HepG2 (cell line): Measurements from ENCODE around the gene MAP2K3. TPM values are rescaled to one million over a fixed set of nuclear protein-coding genes. Genes with fewer than 3 reads are reported as not detected.

Experiments
- ATAC-seq: fragments of 200-7000 bp; cut with Tn5 transposase; 3 replicates; pipeline ENCODE4 v1.9.1; 2020; ENCODE audit warnings: mild to moderate bottlenecking, moderate library complexity
- BruUV-seq: library from RNA; stranded (reverse); fragments of 400-500 nt; replicated peaks from 2 replicates; lab custom pipeline; 2021; lab: Mats Ljungman, UMichigan
- CTCF ChIA-PET: fragments of 300-600 bp; formaldehyde crosslinking; extraction: SDS; loops from one replicate; lab custom pipeline; 2021; ENCODE audit warnings: low total read pairs, inconsistent platforms, low intra/inter-chr PET ratio; lab: Yijun Ruan, JAX
- POLR2A ChIA-PET: fragments of 350-600 bp; sonication (Branson Sonifier 250); formaldehyde crosslinking; loops from one replicate; lab custom pipeline; 2020; ENCODE audit warnings: antibody characterized with exemption, inconsistent platforms; lab: Yijun Ruan, JAX
- DNase-seq: peaks from one replicate; pipeline ENCODE4 v3.0.0-alpha.2; 2015; ENCODE audit warnings: low spot score
- FAIRE-seq: peaks from 3 replicates; lab custom pipeline; 2011; peaks lifted over from hg19 to GRCh38; lab: Jason Lieb, UNC
- H2AFZ ChIP-seq: one replicate; pipeline ENCODE4 v1.6.1; 2011; ENCODE audit warnings: low read length, inconsistent platforms
- H3K27ac ChIP-seq: fragments of 300-600 bp; 3 replicates; pipeline ENCODE4 v1.8.0; 2011; ENCODE audit warnings: mixed run types, mild to moderate bottlenecking, mixed read lengths, low read length, inconsistent platforms; ENCODE audit not compliant: insufficient read depth; ENCODE audit errors: extremely low read length
- H3K27me3 ChIP-seq, 2 experiments: fragments of 200-600 bp in 1 of 2; 2 replicates in 1 of 2; 3 replicates in 1 of 2; pipeline versions ENCODE4 v1.6.0 to v1.8.0; 2011; ENCODE audit warnings: low read length in 2 of 2, mild to moderate bottlenecking in 2 of 2, moderate library complexity in 2 of 2, inconsistent platforms in 1 of 2; ENCODE audit not compliant: insufficient read depth in 2 of 2, control insufficient read depth in 1 of 2
- H3K36me3 ChIP-seq, 2 experiments: fragments of 200-600 bp in 1 of 2; replicated peaks in 1 of 2; 2 replicates in 1 of 2; 3 replicates in 1 of 2; pipeline versions ENCODE4 v1.5.1 to v1.8.0; 2011; ENCODE audit warnings: low read length in 2 of 2, inconsistent platforms in 1 of 2; ENCODE audit not compliant: insufficient read depth in 2 of 2, control insufficient read depth in 1 of 2
- H3K4me1 ChIP-seq: 2 replicates; pipeline ENCODE4 v1.5.1; 2012; ENCODE audit warnings: low read length, inconsistent platforms; ENCODE audit not compliant: insufficient read depth
- H3K4me2 ChIP-seq: 2 replicates; pipeline ENCODE4 v1.6.0; 2011; ENCODE audit warnings: low read depth, low read length, inconsistent platforms
- H3K4me3 ChIP-seq, 3 experiments: fragments of 200-600 bp in 1 of 3; sonication (generic), shearing (Covaris generic) in 1 of 3; replicated peaks in 1 of 3; 2 replicates each; pipeline ENCODE4 v1.5.1; 2011 to 2016; ENCODE audit warnings: low read length in 3 of 3, inconsistent platforms in 2 of 3, low read depth in 2 of 3, mild to moderate bottlenecking in 2 of 3, control low read depth in 1 of 3, mixed read lengths in 1 of 3; ENCODE audit not compliant: insufficient read depth in 1 of 3
- H3K79me2 ChIP-seq: one replicate; pipeline ENCODE4 v1.6.1; 2011; ENCODE audit warnings: low read length, inconsistent platforms; ENCODE audit not compliant: insufficient read depth
- H3K9ac ChIP-seq: 2 replicates; pipeline ENCODE4 v1.6.0; 2011; ENCODE audit warnings: mild to moderate bottlenecking, low read depth, low read length, inconsistent platforms; ENCODE audit not compliant: insufficient read depth
- H3K9me3 ChIP-seq: 2 replicates; pipeline ENCODE4 v1.5.1; 2012; ENCODE audit warnings: mild to moderate bottlenecking, low read length
- H4K20me1 ChIP-seq: 2 replicates; pipeline ENCODE4 v1.6.0; 2011; ENCODE audit warnings: inconsistent platforms, mild to moderate bottlenecking, low read length, moderate library complexity; ENCODE audit not compliant: insufficient read depth
- PLRG1 ChIP-seq: fragments of 450-650 bp; conservative IDR thresholded peaks from 2 replicates; pipeline ENCODE4 v1.6.1; 2016
- RFXANK ChIP-seq: IDR thresholded peaks from 2 replicates; pipeline ENCODE4 v1.6.1; 2016
- TAF15 ChIP-seq: fragments of 200-400 bp; formaldehyde crosslinking; IDR thresholded peaks from one replicate; pipeline ENCODE4 v1.6.1; 2018; ENCODE audit warnings: mild to moderate bottlenecking, low read depth, low read length; ENCODE audit not compliant: poor library complexity, severe bottlenecking
- ZFP36L1 ChIP-seq: sonication (generic); formaldehyde crosslinking; IDR thresholded peaks from 2 replicates; pipeline ENCODE4 v1.8.0; 2022; ENCODE audit warnings: mild to moderate bottlenecking, missing genetic modification reagents, moderate library complexity
- ZKSCAN1 ChIP-seq: fragments of 150-350 bp; IDR thresholded peaks from 2 replicates; pipeline ENCODE4 v1.6.1; 2014; ENCODE audit warnings: low read length
- ZNF124 ChIP-seq: sonication (generic); formaldehyde crosslinking; IDR thresholded peaks from 2 replicates; pipeline ENCODE4 v1.4.0; 2020; ENCODE audit warnings: missing genetic modification reagents
- ZNF446 ChIP-seq: sonication (generic); formaldehyde crosslinking; IDR thresholded peaks from 2 replicates; pipeline ENCODE4 v1.5.0; 2020; ENCODE audit warnings: mild to moderate bottlenecking, missing genetic modification reagents
- ZSCAN20 ChIP-seq: sonication (generic); formaldehyde crosslinking; IDR thresholded peaks from 2 replicates; pipeline ENCODE4 v1.4.0; 2020; ENCODE audit warnings: missing genetic modification reagents, mild to moderate bottlenecking, borderline replicate concordance
- WGBS: methylation state at CpG from one replicate; pipeline ENCODE4 v1.1.6; 2017; ENCODE audit warnings: low lambda C conversion rate; 5-methylcytosine and 5-hydroxymethylcytosine counted together
- in situ Hi-C: cut with HindIII; loops from 2 replicates; pipeline ENCODE4 v1.10.0; 2017; ENCODE audit warnings: low pct_unique_long_range_greater_than_20kb; ENCODE audit not compliant: extremely low pct_ligation_motif_present
- intact Hi-C: fragments of 100-400 bp; cut with micrococcal nuclease; formaldehyde crosslinking; loops from one replicate; pipeline ENCODE4 v1.10.0; 2022; ENCODE audit not compliant: unreplicated experiment
- polyA plus RNA-seq, 8 experiments: library from polyadenylated mRNA; depleted of rRNA in 3 of 8; stranded (reverse) in 7 of 8; unstranded in 1 of 8; fragments of >200 nt; fragmentation: Illumina TruSeq in 4 of 8; extraction: Trizol in 4 of 8; gene quantifications; 2 replicates each; pipeline versions ENCODE4 v1.2.1 to v1.2.3, GENCODE V29; 2011 to 2016; ENCODE audit warnings: low read depth in 4 of 8, missing spikeins in 1 of 8, mixed read lengths in 1 of 8; ENCODE audit not compliant: insufficient read depth in 1 of 8
- total RNA-seq, 5 experiments: library from RNA; depleted of rRNA; stranded (reverse); fragments of >200 nt; fragmentation: Illumina TruSeq; extraction: Trizol; gene quantifications; 2 replicates each; pipeline ENCODE4 v1.2.3, GENCODE V29; 2016; ENCODE audit warnings: low read depth in 1 of 5
- TF ChIP-seq, protein P1 (sequence below): sonication (generic); formaldehyde crosslinking; IDR thresholded peaks from 2 replicates; pipeline ENCODE4 v1.5.1; 2020; ENCODE audit warnings: missing genetic modification reagents, mild to moderate bottlenecking, borderline replicate concordance

Gene MAP2K3
- total and polyA plus RNA-seq, 2 of the 13 experiments (the other 11 are each of a cell fraction or from before 2014, with no cell fraction given): 20.5 to 27.4 TPM

DNA sequence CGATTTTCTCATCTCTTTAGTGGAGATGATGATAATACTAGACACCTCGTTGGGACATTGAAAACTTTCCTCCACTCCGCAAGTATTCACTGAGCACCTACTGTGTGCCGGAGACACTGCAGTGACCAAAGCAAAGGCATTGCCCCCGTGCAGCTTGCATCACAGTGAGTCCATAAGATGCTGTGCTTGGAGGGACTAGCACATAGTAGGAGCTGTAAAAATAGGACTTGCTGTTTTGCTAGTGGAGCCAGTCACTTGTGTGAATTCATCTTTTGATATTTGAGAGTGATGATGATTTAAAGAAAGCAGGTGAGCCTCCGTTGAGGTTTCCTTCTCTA lies 5.3 kb upstream of the MAP2K3 start:
- no peak for FAIRE-seq
- no peak overlapping the region for H3K4me2 ChIP-seq
- ChIA-PET CTCF (interaction anchor here (1.5 kb wide), 1 partner anchor 233 kb away, joined by 7 read pairs; no protein-coding TSS in a partner anchor), POLR2A (no interaction called here)
- in situ Hi-C loops (no loop called here), intact Hi-C loops (no loop called here)
- 14% methylated on average over 6 of the region's 6 CpGs for WGBS
- H3K79me2 ChIP-seq: no peaks in the 10 kb centered on the region
- no peaks in the 10 kb centered on the region for H4K20me1 ChIP-seq
- no peak overlapping the region for H3K27ac ChIP-seq
- BruUV-seq: no TSS peak
- H3K9me3 ChIP-seq: no peaks in the 10 kb centered on the region
- no peaks in the 10 kb centered on the region for H3K36me3 ChIP-seq
- H3K4me1 ChIP-seq: peaks cover 61% of the 10 kb centered on the region
- no peak for ATAC-seq
- no peak for DNase-seq
- TF ChIP-seq ZSCAN20 (CRISPR knock-in tag) (no peak), ZKSCAN1 (peak; percentile 85)
- H3K9ac ChIP-seq: no peak overlapping the region
- peaks cover 2 to 52% of the 10 kb centered on the region in 2 experiments; a peak in 3 of 5 replicates for H3K27me3 ChIP-seq
- no peak overlapping the region for H2AFZ ChIP-seq
- no peak overlapping the region for H3K4me3 ChIP-seq

DNA sequence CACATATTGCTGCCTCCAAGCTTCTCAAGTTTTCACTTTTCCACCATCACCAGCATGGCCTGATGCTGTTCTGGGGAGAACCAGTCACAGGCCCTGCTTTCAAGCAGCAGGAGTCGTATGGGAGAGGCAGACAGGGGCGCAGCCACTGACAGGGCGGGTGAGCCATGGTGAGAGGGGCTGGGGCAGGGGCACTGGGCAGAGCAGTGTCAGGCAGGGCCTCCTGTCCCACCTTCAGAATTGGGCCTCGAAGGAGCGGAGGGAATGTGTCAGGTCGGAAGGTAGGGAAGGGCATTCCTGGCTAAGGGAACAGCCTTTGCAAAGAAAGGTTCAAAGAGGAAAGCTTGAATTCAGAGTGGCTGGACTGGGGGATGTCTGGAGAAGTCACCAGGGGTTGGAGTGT lies 4.9 kb upstream of the MAP2K3 start:
- in situ Hi-C loops: no loop called here
- Histone ChIP-seq H3K4me2 (no peak overlapping the region), H3K4me1 (peaks cover 58% of the 10 kb centered on the region), H3K27me3 (peaks cover 2 to 48% of the 10 kb centered on the region in 2 experiments; a peak in 3 of 5 replicates), H3K27ac (no peak overlapping the region), H4K20me1 (no peaks in the 10 kb centered on the region), H3K9ac (no peak overlapping the region), H3K9me3 (no peaks in the 10 kb centered on the region), H3K36me3 (no peaks in the 10 kb centered on the region), H3K79me2 (no peaks in the 10 kb centered on the region), H2AFZ (no peak overlapping the region), H3K4me3 (no peak overlapping the region)
- no peak for DNase-seq
- intact Hi-C loops: no loop called here
- CTCF ChIA-PET: interaction anchor here (0.6 to 1.5 kb wide), 4 partner anchors 170 to 234 kb away, joined by 3 to 7 read pairs (median 4); no protein-coding TSS in a partner anchor
- no TSS peak for BruUV-seq
- TF ChIP-seq PLRG1: no peak
- TF ChIP-seq, protein P1, sequence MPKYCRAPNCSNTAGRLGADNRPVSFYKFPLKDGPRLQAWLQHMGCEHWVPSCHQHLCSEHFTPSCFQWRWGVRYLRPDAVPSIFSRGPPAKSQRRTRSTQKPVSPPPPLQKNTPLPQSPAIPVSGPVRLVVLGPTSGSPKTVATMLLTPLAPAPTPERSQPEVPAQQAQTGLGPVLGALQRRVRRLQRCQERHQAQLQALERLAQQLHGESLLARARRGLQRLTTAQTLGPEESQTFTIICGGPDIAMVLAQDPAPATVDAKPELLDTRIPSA (CRISPR knock-in tag): no peak
- TF ChIP-seq ZNF446 (CRISPR knock-in tag): no peak
- TF ChIP-seq ZNF124 (CRISPR knock-in tag): no peak
- no peak for TF ChIP-seq TAF15
- TF ChIP-seq RFXANK (CRISPR knock-in tag): no peak
- TF ChIP-seq ZFP36L1 (CRISPR knock-in tag): 0 out of 2 replicates have a peak, but pooled peaks have one; percentile 27
- whole genome bisulfite sequencing: 34% methylated on average over 6 of the region's 6 CpGs
- ATAC-seq: no peak
- POLR2A ChIA-PET: no interaction called here
- no peak for FAIRE-seq
